Medulla oblongata (tissue), 1 donor: ENCODE measurements around the gene CHRM5.
"Not testable (repeated sequence)": the region's sequence is repeated elsewhere in the genome, so short reads cannot be mapped to it uniquely, and the experiment has no call there.

Experiments used
- DNase-seq: peaks from one replicate; pipeline ENCODE4 v3.0.0-alpha.2; 2015; ENCODE audit errors: extremely low spot score

The CHRM5 gene

GRCh38 chr15:33988384-33988783 is 20.1 kb downstream of the CHRM5 start:
- no peak for DNase-seq

- no peak for DNase-seq
Measured at GRCh38 chr15:33994005-33994615, 25.8 kb downstream of the CHRM5 start.

GRCh38 chr15:33995666-33996065 is 27.4 kb downstream of the CHRM5 start:
- not testable (repeated sequence) for DNase-seq

GRCh38 chr15:34001536-34001935 is 33.2 kb downstream of the CHRM5 start:
- DNase-seq = no peak

GRCh38 chr15:34006381-34006780 is 38.1 kb downstream of the CHRM5 start:
- DNase-seq = no peak

GRCh38 chr15:34009656-34010055 is 41.4 kb downstream of the CHRM5 start:
- DNase-seq = no peak

- no peak for DNase-seq
Measured at GRCh38 chr15:34010921-34011320, 42.6 kb downstream of the CHRM5 start.

- DNase-seq = no peak
Measured at GRCh38 chr15:34011481-34011880, 43.2 kb downstream of the CHRM5 start.

- DNase-seq = no peak
Measured at GRCh38 chr15:34012461-34013028, 44.2 kb downstream of the CHRM5 start.

- no peak for DNase-seq
Measured at GRCh38 chr15:34013746-34014145, 45.4 kb downstream of the CHRM5 start.

- DNase-seq = no peak
Measured at GRCh38 chr15:34014556-34014955, 46.3 kb downstream of the CHRM5 start.

GRCh38 chr15:34018021-34018645 is 49.8 kb downstream of the CHRM5 start:
- no peak for DNase-seq

- DNase-seq = not testable (repeated sequence)
Measured at GRCh38 chr15:34018738-34019137, 50.4 kb downstream of the CHRM5 start.

- DNase-seq = no peak
Measured at GRCh38 chr15:34019369-34019990, 51.2 kb downstream of the CHRM5 start.

GRCh38 chr15:34023907-34024306 is 55.6 kb downstream of the CHRM5 start:
- no peak for DNase-seq

GRCh38 chr15:34025252-34025651 is 57.0 kb downstream of the CHRM5 start:
- no peak for DNase-seq

GRCh38 chr15:34027606-34028005 is 59.3 kb downstream of the CHRM5 start:
- DNase-seq = no peak

- no peak for DNase-seq
Measured at GRCh38 chr15:34031987-34032760, 63.9 kb downstream of the CHRM5 start.

GRCh38 chr15:34038023-34038870 is 70.0 kb downstream of the CHRM5 start:
- DNase-seq = peak; percentile 82

GRCh38 chr15:34038871-34039789 is 70.8 kb downstream of the CHRM5 start, which contains the start of gene AVEN:
AVEN (minus strand) TSS chr15:34039204; CDS start chr15:34039046, 158 bp downstream.
- no peak for DNase-seq
